Forelimb muscle (tissue), 1 donor: Measurements from ENCODE around the gene TMEM240. TPM values are rescaled to one million over a fixed set of nuclear protein-coding genes. Genes with fewer than 3 reads are reported as not detected.
"Not testable (repeated sequence)": the region's sequence is repeated elsewhere in the genome, so short reads cannot be mapped to it uniquely, and the experiment has no call there.

Experiments used
- DNase-seq: peaks from one replicate; pipeline ENCODE4 v3.0.0-alpha.2; 2013; ENCODE audit warnings: low read depth
- polyA plus RNA-seq: library from polyadenylated mRNA; unstranded; fragments of 120-200 nt; gene quantifications from one replicate; pipeline ENCODE4 v1.2.1, GENCODE V29; 2013; ENCODE audit not compliant: insufficient read length

Gene TMEM240
- polyA plus RNA-seq, 1 donor, result 4.1 TPM

DNA sequence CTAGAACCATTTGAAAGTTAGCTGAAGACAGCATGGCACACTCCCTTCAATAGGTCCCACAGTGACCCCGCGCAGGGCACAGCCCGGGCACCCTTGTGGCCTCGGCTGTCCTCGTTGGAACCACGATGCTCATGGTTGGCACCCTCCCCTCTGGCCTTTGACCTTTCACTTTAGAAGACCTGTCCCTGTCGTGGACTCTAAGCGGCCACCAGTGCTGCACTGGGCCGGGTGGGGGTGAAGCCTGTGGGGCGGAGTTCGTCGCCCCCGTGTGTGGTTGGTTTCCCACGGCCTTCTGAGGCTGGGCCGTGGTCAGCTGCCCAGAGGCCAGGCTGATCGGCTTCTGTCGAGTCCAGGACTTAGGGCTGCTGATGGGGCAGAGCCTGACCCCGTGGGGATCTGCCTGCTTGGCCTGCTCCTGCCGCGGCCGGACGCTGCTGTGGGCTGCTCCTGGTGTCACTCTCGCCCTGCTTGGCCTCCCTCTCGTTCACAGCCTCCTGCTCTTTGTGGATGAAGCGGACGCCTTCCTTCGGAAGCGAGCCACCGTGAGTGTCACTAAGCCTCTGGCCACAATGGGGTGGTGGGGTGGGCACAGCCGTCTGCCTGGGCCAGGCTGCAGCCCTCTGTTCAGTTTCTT is 15.6 kb downstream of the TMEM240 start:
- not testable (repeated sequence) for DNase-seq

DNA sequence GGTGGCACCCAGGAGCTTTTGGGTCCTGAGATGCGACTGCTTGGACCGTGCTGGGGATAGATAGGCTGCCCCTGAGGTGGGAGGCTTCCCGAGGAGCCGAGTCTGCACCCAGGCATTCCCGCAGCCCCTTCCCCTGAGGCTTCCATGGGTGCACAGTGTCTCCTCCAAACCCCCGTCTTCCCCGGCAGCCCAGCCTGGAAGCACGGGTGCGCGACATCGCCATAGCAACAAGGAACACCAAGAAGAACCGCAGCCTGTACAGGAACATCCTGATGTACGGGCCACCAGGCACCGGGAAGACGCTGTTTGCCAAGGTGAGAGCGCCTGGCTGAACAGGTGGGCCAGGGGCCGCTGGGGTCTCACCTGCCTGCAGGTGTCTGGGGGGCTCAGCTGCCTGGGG is 16.8 kb downstream of the TMEM240 start:
- not testable (repeated sequence) for DNase-seq

DNA sequence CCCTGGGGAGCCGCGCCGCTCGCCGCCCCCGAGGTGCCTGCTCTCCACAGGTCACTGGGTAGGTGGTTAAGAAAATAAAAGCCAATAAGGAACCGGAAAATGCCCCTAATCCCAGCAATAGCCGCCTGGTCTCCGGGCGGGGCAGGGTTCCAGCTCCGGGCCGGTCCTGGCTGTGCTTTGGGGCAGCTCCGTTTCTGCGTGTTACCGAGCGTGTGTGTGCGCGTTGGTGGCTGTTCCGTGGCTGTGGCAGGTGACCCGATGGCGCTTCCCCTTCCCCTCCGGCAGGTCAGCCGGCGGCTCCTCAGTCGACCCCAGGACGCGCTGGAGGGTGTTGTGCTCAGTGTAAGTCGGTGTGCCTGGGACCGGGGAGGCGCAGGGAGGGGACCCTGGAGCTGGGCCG is 17.2 kb downstream of the TMEM240 start:
- not testable (repeated sequence) for DNase-seq

DNA sequence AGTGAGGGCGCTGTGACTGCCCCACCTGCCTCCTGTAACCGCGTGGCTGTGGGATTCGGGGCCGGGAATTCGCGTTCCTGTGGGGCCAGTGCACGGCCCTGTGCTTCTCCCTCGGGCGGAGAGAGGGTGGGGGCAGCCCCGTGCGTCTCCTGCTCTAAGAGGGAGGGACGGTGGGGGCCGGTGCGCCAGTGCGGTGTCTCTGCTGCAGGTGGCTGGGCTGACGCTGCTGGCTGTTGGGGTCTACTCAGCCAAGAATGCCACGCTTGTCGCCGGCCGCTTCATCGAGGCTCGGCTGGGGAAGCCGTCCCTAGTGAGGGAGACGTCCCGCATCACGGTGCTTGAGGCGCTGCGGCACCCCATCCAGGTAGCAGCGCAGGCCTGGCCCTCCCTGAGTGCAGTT is 17.9 kb downstream of the TMEM240 start:
- not testable (repeated sequence) for DNase-seq

DNA sequence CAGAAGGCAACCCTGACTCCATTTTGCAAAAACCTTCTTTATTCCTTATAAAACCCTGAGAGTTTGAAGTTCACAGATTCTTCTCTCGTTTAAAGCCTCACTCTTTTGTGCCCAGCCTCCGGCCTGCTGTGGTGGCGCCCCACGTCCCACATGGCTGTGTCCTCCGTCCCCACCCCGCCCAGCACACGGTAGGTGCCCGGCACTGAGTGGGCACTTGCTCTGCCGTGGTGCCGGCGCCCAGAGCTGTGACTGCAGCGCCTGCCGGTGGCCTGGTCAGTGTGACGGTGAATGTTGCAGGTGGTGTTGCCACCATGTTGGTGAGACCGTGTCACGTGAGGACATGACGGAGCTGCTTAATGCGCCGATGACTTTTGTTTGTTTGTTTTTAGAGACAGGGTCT is 19.1 kb downstream of the TMEM240 start:
- DNase-seq, result no peak

DNA sequence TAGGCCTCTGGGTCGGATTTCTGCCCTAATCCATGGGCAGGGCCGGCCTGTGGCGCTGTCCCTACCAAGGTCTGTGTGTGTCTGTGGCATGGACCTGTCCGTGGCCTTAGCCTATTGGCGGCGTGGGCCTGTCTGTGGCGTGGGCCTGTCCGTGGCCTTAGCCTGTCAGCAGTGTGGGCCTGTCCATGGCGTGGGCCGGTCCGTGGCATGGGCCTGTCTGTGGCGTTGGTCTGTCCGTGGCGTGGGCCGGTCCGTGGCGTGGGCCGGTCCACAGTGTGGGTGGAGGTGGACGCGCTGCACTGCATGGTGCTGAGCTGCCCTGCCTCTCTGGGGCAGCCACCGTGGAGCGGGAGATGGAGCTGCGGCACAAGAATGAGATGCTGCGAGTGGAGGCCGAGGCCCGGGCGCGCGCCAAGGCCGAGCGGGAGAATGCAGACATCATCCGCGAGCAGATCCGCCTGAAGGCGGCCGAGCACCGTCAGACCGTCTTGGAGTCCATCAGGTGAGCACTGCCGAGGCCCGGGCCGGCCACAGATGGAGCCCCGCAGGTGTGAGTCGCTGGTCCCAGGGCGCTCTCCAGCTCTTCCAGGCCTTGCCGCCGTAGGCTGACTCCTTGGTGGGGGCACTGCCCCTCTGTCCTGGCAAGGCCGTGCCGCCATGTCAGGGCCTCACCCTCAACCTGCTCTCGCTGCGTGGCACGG is 20.5 kb downstream of the TMEM240 start:
- not testable (repeated sequence) for DNase-seq

DNA sequence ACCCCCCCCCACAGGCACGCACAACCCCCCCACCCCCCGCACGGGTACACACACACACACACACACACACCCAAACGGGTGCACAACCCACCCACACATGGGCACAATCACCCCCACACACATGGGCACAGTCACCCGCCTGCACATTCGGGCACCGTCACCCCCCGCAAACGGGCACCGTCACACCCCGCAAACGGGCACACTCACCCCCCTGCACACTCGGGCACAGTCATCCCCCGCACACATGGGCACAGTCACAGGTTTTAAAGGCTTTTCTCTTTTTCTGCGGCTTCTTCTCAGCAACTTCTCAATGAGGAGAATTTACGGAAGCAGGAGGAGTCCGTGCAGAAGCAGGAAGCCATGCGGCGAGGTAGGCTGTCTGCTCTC is 21.8 kb downstream of the TMEM240 start:
- not testable (repeated sequence) for DNase-seq

DNA sequence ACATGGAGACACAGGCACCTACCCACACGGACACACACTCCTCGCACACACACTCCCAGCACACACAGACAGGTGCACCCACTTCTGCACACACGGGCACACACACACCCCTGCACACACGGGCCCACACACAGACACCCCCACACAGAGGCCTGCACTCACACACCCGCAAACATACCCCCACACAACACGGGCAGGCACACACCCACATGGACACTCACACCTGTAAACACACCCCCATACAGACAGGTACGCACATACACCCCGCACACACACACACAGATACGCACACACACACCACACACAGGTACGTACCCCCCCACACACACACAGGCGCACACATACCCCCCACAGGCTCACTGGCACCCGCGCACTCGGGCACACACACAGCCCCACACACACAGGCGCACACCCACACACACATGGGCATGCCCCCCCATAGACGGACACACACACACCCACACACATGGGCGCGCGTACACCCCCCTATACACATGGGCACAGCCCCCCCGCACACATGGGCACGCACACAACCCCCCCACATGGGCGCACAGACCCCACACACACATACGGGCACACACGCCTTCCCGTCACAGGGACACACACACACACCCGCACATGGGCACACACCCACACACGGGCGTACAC is 22.3 kb downstream of the TMEM240 start:
- no peak for DNase-seq

DNA sequence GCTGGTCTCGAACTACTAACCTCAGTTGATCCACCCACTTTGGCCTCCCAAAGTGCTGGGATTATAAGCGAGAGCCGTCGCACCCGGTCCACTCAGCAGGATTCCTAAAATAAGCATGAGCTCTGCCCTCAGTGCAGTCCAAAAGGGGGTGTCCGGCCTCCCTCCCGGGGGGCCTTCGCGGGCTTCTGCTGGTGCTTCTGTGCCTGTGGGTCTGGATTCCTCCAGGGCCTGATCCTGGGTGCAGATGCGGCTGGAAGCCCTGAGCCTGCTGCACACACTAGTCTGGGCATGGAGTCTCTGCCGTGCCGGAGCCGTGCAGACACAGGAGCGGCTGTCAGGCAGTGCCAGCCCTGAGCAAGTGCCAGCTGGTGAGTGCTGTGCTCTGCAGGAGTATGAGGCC is 23.5 kb downstream of the TMEM240 start:
- not testable (repeated sequence) for DNase-seq

DNA sequence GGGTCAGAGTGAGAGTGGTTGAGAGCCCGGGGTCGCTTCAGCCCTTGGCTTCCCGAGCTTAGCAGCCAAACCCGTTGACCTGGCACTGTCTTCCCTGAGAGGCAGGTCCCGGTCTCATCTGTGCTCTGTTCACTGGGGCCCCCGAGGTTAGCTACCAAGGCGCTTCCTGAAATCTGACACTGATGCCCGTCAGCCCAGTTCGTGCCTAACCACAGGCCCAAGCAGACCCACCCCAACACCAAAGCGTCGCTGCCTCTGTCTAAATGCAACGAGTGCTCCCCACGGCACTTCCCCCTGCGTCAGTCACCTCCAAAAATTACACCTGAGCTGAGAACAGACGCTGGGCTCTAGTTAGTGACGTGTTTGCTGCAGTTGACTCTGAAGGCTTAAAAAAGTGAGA is 26.0 kb downstream of the TMEM240 start:
- DNase-seq, result not testable (repeated sequence)

DNA sequence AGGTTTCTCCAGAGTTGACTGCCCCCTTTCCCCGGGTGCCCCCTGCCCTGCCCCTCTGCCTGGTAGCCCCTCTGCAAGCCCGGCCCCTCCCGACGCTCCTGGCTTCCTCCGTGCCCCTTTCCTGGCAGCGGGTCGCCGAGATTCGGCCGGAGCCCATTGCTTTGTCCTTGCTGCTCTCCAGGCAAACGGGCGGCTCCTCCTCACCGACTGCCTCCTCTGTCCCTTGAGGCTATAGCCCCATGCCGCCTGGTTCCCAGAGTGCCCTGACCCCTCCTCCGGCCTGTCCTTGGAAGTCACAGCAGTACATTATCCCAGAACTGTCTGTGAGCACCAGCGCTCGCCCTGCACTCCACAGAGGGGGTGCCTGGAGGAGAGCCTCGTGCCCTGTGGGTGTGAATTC is 26.7 kb downstream of the TMEM240 start:
- DNase-seq, result not testable (repeated sequence)

DNA sequence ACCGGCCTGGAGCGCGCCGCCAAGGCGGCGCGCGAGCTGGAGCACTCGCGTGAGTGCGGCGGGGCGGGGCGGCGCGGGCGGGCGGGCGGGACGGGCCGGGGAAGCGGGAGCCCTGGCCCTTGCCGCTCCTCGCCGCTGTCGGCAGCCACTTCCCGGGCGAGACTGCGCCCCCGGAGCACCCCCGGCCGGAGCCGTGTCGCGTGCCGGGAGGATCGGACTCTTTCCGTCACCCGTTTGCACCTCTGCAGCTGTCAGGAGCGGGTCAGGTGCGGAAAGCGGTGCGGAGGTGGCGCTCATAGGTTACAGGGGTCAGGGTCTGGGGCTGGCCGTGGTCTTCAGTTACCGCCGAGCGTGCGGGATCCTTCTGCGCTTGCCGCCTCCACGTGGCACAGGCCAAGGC is 28.0 kb downstream of the TMEM240 start:
- DNase-seq, result not testable (repeated sequence)

DNA sequence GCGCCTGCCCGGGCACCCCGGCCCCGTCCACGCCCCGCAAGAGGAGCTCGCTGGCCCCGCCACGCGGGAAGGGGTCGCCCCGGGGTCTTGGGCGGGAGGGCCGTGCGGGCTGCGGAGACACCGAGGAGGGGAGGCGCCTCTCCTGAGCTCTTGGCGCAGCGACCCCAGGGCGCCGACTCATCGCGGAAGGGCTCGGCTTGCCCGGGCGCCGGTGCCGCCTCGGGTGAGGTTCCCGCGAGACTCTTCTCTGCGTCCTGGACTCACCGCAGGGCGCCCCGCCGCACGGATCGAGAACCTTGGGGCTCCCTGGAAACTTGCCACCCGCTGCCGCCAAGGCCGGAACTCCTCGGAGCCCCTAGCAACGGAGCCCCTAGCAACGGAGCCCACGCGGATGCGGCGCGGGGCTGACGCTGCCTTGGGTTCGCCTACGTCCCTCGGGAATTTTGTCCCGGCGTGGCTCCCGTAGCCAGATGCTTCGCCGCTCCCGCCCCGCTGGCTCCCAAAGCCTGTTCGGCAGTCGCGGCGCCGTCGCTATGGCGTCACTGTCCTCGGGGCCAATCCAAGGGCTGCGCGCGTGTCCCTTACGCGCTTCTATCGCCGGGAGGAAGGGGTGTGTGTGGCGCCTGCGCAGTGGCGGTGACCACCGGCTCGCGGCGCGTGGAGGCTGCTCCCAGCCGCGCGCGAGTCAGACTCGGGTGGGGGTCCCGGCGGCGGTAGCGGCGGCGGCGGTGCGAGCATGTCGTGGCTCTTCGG is 28.7 kb downstream of the TMEM240 start, which contains the start of gene ATAD3A:
TSS of gene ATAD3A (plus strand) at position 630 of the 753 bp plus-strand sequence. CDS start at position 737, 107 bp downstream.
- peak; percentile 91 for DNase-seq

DNA sequence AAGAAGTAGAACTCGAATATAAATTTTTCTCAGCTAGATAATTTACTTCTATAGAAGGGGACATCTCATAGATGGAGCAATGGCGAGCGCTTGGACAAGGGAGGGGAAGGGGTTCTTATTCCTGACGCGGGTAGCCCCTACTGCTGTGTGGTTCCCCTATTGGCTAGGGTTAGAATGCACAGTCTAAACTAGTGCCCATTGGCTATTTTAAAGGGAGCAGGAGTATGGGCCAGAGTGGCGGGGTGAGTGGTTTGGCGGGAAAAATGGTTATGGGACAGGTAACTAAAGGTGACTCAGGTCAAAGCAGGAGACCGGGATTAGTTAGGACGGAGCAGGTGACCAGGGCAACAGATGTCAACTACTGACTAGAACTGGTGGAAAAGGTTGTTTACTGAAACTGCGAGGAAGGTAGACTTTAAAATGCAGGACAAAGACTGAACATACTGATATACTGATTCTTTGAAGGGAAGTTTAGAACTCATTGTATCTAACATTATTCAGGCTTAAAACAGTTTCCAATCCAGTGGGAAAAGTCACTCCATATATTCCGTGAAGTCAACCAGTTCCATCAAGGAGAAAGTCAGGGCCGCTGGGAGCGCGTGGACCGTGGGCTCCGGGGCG is 29.4 kb downstream of the TMEM240 start:
- no peak for DNase-seq

DNA sequence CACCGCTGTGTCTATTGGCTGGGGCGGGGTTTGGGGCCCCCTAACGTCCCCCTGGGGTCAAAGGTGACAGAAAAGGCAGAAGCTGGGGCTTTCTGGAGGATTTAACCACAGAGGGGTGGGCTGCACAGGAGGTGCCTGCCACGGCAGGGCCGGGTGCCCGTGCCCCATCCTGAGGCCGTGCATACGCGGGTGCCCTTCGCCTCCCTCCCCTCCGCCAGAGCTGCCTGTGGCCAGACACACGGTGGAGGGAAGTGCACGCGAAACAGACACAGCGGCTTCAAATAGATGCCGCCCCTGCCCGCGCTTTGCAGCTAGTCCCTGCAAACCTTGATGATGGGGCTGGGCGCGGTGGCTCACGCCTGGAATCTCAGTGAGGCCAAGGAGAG is 31.0 kb downstream of the TMEM240 start:
- not testable (repeated sequence) for DNase-seq

DNA sequence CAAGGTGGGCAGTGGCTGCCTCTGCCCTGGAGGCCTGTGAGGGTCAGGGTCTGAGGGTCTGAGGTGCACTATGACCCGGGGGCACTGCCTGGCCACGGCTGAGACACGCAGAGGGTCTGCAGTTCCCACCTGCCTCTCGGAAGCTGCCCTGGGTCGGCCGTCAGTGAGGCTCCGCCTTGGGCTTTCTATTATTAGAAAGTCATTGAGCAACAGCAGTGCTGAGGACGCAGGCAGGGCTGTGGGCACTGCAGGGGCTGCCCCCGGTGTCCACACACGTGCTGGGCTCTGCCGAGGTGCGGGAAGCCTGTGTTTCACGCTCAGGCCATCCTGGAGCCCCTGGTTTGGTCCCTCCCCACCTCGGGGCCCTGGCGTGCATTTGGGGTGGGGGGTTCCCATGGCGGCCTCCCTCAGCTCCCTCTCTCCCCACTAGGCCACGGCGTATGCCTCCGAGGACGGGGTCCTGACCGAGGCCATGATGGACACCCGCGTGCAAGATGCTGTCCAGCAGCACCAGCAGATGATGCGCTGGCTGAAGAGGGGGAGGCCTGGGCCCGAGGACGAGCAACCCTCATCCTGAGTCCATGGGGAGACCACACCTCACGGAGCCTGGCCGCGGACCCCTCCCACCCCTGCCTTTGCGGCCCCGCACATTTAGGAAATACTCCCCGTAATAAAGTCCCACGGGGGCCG is 31.5 kb downstream of the TMEM240 start:
- not testable (repeated sequence) for DNase-seq

DNA sequence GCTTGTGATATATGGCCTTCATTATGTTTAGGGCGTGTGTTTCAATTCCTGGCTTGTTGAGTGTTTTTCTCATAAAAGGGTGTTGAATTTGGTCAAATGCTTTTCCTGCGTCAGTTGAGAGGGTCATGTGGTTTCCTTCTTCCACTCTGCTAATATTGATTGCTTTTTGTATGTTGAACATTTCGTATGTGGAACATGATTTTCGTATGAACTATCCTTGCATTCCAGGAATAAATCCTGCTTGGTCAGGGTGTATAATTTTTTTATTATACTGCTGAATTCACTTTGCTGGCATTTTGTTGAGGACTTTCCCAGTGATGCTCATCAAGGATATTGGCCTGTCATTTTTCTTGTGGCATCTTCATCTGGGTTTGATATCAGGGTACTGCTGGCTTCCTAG is 33.1 kb downstream of the TMEM240 start:
- DNase-seq, result no peak

DNA sequence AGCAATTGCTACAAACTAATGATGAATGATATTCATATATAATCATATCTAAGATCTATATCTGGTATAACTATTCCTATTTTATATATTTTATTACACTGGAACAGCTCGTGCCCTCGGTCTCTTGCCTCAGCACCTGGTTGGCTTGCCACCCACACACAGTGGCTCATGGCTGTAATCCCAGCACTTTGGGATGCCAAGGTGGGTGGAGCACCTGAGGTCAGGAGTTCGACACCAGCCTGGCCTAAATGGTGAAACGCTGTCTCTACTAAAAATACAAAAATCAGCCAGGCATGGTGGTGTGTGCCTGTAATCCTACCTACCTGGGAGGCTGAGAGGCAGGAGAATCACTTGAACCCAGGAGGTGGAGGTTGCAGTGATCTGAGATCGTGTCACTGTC is 34.6 kb downstream of the TMEM240 start:
- not testable (repeated sequence) for DNase-seq

DNA sequence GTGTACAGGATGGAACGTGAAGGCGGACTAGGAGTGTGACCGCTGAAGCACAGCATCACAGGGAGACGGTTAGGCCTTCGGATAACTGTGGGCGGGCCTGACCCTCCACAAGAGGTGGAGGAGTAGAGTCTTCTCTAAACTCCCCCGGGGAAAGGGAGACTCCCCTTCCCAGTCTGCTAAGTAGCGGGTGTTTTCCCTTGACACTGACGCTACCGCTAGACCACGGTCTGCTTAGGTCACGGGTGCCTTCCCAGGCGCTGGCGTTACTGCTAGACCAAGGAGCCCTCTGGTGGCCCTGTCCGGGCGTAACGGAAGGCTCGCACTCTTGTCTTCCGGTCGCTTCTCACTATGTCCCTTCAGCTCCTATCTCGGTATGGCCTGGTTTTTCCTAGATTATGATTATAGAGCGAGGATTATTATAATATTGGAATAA is 35.0 kb downstream of the TMEM240 start:
- peak; percentile 6 for DNase-seq

DNA sequence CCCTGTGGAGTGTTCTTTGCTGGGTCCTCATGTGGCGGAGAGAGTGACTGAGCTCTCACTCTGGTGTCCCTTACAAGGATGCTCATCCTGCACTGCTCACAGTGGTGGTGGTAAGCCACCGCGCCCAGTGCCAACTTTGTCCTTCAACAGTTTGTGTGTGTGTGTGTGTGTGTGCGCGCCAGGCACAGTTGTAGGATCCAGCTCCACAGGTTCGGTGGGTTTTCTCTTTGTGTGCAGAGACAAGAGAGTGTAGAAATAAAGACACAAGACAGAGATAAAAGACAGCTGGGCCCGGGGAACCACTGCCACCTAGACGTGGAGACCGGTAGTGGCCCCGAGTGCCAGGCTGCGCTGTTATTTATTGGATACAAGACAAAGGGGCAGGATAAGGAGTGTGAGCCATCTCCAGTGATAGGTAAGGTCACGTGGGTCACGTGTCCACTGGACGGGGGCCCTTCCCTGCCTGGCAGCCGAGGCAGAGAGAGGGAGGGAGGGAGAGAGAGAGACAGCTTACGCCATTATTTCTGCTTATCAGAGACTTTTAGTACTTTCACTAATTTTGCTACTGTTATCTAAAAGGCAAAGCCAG is 35.6 kb downstream of the TMEM240 start:
- not testable (repeated sequence) for DNase-seq
